Measurements from ENCODE around the gene CHN2.
"Not testable (repeated sequence)": the region's sequence is repeated elsewhere in the genome, so short reads cannot be mapped to it uniquely, and the experiment has no call there.

The CHN2 gene

GRCh38 chr7:29190349-29191045 lies 4.1 kb upstream of the CHN2 start:
- no peak for DNase-seq

- no peak for DNase-seq
Measured at GRCh38 chr7:29192323-29192722, 2.3 kb upstream of the CHN2 start.

GRCh38 chr7:29192811-29193210 lies 1.8 kb upstream of the CHN2 start:
- no peak for DNase-seq

GRCh38 chr7:29193316-29194205 lies 1.0 kb upstream of the CHN2 start:
- DNase-seq, result no peak

GRCh38 chr7:29194206-29194593 lies 375 bp upstream of the CHN2 start:
- DNase-seq, result no peak

GRCh38 chr7:29196191-29196590 lies 1.6 kb downstream of the CHN2 start:
- no peak for DNase-seq

GRCh38 chr7:29196971-29197595 lies 2.5 kb downstream of the CHN2 start:
- no peak for DNase-seq

GRCh38 chr7:29197916-29198315 lies 3.3 kb downstream of the CHN2 start:
- no peak for DNase-seq

GRCh38 chr7:29199776-29200175 lies 5.2 kb downstream of the CHN2 start:
- DNase-seq, result no peak

- DNase-seq, result no peak
Measured at GRCh38 chr7:29202651-29203069, 8.1 kb downstream of the CHN2 start.

GRCh38 chr7:29204491-29205272 lies 10.1 kb downstream of the CHN2 start:
- DNase-seq, result no peak

GRCh38 chr7:29207162-29207801 lies 12.7 kb downstream of the CHN2 start:
- DNase-seq, result no peak

- no peak for DNase-seq
Measured at GRCh38 chr7:29208410-29209250, 14.1 kb downstream of the CHN2 start.

- DNase-seq, result no peak
Measured at GRCh38 chr7:29209745-29210144, 15.2 kb downstream of the CHN2 start.

- not testable (repeated sequence) for DNase-seq
Measured at GRCh38 chr7:29212736-29213135, 18.2 kb downstream of the CHN2 start.

GRCh38 chr7:29214056-29214455 lies 19.5 kb downstream of the CHN2 start:
- no peak for DNase-seq

- DNase-seq, result no peak
Measured at GRCh38 chr7:29214816-29215215, 20.2 kb downstream of the CHN2 start.

GRCh38 chr7:29216128-29216527 lies 21.6 kb downstream of the CHN2 start:
- no peak for DNase-seq

GRCh38 chr7:29217113-29217512 lies 22.5 kb downstream of the CHN2 start:
- DNase-seq, result no peak

- no peak for DNase-seq
Measured at GRCh38 chr7:29224726-29225125, 30.2 kb downstream of the CHN2 start.

- no peak for DNase-seq
Measured at GRCh38 chr7:29228289-29229011, 33.9 kb downstream of the CHN2 start.
